Esophagus squamous epithelium (tissue), 4 donors: ENCODE data around the gene MAD1L1.

ENCODE experiments used
- POLR2A ChIP-seq, 4 donors: fragments of 450-650 bp; IDR thresholded peaks; one replicate each; pipeline ENCODE4 v1.6.1; 2017; ENCODE audit warnings: antibody characterized with exemption in 4 of 4, mild to moderate bottlenecking in 4 of 4, moderate library complexity in 3 of 4
- TF ChIP-seq, protein P1 (sequence below), 6 experiments: fragments of 450-650 bp in 4 of 6; fragments of 200-600 bp in 2 of 6; sonication (generic) in 2 of 6; IDR thresholded peaks; one replicate each; pipeline ENCODE4 v1.5.1; 2016 to 2019; ENCODE audit warnings: antibody characterized with exemption in 6 of 6, mild to moderate bottlenecking in 4 of 6, moderate library complexity in 4 of 6

DNA sequence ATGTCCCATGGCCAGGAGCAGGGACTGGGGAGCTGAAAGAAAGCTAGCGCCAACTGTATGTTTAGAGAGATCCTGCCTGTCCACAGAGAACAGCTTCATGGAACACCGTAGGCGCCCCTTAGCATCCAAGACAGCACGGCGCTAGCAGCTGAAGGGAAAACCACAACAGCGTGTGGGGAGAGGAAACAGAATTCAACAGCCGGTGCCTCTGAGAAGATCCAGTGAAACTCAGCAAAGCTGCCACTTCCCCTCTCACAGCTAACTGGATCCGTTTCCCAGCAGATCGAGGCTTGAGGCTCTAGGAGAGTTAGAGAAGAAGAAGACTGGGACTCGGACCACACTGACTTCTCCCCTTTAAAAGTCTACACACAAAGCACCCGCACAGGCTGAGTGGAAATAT, 145.0 kb downstream of the MAD1L1 start:
- TF ChIP-seq, protein P1, sequence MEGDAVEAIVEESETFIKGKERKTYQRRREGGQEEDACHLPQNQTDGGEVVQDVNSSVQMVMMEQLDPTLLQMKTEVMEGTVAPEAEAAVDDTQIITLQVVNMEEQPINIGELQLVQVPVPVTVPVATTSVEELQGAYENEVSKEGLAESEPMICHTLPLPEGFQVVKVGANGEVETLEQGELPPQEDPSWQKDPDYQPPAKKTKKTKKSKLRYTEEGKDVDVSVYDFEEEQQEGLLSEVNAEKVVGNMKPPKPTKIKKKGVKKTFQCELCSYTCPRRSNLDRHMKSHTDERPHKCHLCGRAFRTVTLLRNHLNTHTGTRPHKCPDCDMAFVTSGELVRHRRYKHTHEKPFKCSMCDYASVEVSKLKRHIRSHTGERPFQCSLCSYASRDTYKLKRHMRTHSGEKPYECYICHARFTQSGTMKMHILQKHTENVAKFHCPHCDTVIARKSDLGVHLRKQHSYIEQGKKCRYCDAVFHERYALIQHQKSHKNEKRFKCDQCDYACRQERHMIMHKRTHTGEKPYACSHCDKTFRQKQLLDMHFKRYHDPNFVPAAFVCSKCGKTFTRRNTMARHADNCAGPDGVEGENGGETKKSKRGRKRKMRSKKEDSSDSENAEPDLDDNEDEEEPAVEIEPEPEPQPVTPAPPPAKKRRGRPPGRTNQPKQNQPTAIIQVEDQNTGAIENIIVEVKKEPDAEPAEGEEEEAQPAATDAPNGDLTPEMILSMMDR (IDR thresholded peaks at IDR 0.05), result no peak
- no peak for TF ChIP-seq POLR2A (IDR thresholded peaks at IDR 0.05)
